22Rv1 (cell line): Measurements from ENCODE around the gene TUBA1B.

ENCODE experiments used
- ZFX ChIP-seq: fragments of 450-650 bp; IDR thresholded peaks from 2 replicates; pipeline ENCODE4 v1.6.1; 2017; ENCODE audit warnings: antibody characterized with exemption, borderline replicate concordance
- TF ChIP-seq, protein P1 (sequence below): fragments of 450-650 bp; IDR thresholded peaks from 2 replicates; pipeline ENCODE4 v1.5.1; 2017; ENCODE audit warnings: mild to moderate bottlenecking

DNA sequence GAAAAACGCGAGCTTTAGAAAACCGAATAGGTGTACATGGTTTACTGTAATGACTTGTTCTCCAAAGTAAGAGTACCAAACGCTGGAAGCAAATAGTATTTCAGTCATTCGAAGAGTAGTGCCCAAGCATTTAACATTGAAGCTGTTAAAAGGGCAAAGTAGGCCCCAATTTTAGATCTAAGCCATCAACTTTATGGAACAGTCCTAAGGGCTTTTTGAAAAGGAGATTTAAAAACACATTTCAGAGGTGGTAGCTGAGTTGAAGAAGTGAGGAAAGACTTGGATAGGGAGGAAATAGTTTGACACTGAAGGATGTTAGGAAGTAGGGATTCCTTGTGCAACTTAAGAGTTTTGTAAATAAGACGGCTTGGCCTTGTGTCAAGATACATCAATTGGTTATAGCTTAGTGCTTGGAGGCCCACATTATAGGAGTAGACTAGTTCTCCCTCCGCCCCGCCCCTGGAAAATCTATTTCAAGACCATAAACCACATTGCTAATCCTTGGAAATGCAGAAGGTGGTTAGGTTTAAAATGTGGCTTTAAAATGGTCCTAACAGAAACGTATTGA, 783 bp upstream of the TUBA1B start:
- TF ChIP-seq, protein P1, sequence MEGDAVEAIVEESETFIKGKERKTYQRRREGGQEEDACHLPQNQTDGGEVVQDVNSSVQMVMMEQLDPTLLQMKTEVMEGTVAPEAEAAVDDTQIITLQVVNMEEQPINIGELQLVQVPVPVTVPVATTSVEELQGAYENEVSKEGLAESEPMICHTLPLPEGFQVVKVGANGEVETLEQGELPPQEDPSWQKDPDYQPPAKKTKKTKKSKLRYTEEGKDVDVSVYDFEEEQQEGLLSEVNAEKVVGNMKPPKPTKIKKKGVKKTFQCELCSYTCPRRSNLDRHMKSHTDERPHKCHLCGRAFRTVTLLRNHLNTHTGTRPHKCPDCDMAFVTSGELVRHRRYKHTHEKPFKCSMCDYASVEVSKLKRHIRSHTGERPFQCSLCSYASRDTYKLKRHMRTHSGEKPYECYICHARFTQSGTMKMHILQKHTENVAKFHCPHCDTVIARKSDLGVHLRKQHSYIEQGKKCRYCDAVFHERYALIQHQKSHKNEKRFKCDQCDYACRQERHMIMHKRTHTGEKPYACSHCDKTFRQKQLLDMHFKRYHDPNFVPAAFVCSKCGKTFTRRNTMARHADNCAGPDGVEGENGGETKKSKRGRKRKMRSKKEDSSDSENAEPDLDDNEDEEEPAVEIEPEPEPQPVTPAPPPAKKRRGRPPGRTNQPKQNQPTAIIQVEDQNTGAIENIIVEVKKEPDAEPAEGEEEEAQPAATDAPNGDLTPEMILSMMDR: no peak
- TF ChIP-seq ZFX: no peak
